Right renal cortex interstitium (tissue), 3 donors: Measurements from ENCODE around the gene TEAD1. TPM values are rescaled to one million over a fixed set of nuclear protein-coding genes. Genes with fewer than 3 reads are reported as not detected.

ENCODE experiments used
- DNase-seq, 3 donors: peaks; one replicate each; pipeline ENCODE4 v3.0.0-alpha.2; 2013; ENCODE audit warnings: low read depth in 3 of 3, low spot score in 2 of 3
- polyA plus RNA-seq, 3 donors: library from polyadenylated mRNA; unstranded; fragments of 120-200 nt; gene quantifications; one replicate each; pipeline ENCODE4 v1.2.1, GENCODE V29; 2013; ENCODE audit not compliant: insufficient read length in 3 of 3

Gene TEAD1
- polyA plus RNA-seq, 3 donors, result 79.7 to 82.7 (median 80.0) TPM

DNA sequence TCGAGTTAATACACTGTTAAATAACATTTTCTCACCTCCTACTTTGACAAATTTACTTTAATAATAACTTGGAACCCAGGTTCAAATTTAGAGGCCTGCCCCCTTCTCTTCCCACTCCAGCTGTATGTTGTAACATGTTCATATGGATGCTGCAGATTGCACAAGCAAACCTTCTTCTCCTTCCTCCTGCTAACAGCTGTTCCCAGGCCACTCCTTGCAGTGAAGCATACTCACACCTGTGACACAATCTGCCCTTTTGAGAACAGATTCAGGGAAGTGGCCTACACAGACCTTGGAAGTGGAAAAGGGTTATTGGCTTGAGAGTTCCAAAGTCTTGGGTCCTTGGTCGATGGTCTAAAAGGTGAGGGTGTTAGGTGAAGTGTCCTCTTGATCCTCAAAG, 131.9 kb downstream of the TEAD1 start:
- no peak for DNase-seq

GRCh38 chr11:12807621-12808020, 133.4 kb downstream of the TEAD1 start:
- DNase-seq, result no peak

DNA sequence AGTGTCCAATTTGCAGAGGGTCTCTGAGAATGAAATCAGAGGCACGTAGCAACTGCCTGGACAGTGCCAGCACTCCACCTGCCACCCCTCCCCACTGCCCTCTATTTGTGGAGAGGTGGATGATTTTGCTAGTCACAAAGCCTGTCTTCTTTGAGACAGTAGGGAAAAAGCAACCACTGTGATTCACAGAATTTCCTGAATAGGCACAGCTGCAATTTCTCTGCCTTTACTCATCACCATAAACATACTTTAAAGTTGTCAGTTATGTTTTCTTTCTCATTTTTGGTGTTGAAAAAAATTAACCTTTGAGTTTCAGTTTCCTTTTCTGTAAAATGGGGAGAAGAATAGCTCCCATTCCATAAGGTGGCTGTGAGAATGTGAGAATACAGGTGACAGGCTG, 134.3 kb downstream of the TEAD1 start:
- DNase-seq, result no peak

DNA sequence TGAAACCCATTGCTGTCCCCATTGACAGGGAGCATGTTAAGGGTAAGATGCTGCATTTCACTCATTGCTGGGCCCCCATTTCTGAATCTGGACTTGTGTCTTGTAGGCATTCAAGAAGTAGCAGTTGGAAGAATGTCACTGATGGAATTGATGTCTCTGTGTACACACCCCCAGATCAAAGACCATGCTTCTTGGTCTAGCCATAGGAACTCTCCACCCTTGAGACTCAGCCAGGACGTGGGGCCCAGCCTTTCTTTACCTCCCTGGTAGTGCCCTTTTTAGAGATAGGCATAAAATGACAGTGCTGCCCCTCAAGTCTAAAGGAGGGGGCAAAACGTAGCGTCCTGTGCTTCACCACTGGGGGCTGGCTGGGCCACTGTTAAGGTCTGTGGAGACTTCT, 135.1 kb downstream of the TEAD1 start:
- no peak for DNase-seq

GRCh38 chr11:12809864-12810567, 135.8 kb downstream of the TEAD1 start:
- DNase-seq, result no peak

DNA sequence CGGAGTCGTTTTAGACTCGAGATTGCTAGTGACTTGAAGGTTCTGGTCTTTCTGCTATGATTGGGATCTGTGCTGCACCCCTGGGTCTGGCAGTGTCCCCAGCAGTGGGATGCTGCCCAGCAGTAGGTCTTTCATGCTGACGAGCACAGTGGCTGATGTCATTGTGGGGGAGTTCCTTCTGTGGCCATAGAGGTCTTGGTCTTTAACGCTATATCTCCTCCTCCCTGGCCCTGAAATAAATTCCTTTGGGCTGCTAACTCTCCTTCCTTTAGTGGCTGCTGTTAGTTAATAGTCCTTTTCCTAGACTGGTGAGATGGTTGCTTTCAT, 136.3 kb downstream of the TEAD1 start:
- DNase-seq, result no peak

GRCh38 chr11:12811861-12812260, 137.6 kb downstream of the TEAD1 start:
- DNase-seq, result no peak

GRCh38 chr11:12812849-12813248, 138.6 kb downstream of the TEAD1 start:
- no peak for DNase-seq

DNA sequence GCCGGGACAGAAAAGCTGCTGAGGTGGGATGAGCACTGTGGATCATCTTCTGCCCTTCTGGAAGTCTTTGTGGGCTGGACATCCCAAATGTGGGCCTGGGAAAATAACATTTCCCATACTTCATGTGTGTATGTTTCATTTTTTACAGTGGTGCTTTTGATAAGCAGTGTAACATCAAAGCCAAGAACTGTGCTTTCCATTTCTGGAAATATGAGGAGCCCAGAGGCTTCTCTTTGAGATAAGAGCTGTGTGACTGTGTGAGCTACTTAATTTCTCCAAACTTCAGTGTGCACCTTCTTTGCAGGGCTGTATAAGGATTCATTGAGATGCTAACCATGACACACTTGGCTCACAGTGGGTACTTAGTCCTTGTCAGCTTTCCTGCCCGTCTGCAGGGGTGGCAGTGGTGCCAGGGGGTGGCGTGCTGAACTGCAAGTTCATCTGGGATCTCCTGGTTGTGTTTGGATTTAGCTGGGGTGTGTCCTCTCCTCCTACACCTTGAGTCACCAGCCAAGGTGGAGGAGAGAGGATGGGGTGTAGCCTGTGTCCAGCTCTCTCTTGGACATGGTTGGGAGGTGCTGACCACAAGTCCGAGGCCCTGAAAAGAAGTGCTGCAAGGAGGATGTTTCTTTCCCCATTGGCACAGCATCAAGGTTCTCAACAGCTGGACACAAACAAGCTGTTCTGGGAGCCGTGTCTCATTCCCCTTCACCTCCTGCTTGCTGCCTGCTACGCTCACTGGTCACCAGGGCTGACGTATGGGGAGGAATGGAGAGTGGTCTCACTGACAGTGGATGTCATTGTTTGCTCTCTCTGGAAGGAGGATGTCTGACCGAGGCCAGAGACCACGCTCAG, 139.4 kb downstream of the TEAD1 start:
- no peak for DNase-seq

- no peak for DNase-seq
Observed at GRCh38 chr11:12815129-12815480, 140.9 kb downstream of the TEAD1 start.

GRCh38 chr11:12815931-12816494, 141.8 kb downstream of the TEAD1 start:
- no peak for DNase-seq

GRCh38 chr11:12817681-12818332, 143.6 kb downstream of the TEAD1 start:
- DNase-seq, result no peak

DNA sequence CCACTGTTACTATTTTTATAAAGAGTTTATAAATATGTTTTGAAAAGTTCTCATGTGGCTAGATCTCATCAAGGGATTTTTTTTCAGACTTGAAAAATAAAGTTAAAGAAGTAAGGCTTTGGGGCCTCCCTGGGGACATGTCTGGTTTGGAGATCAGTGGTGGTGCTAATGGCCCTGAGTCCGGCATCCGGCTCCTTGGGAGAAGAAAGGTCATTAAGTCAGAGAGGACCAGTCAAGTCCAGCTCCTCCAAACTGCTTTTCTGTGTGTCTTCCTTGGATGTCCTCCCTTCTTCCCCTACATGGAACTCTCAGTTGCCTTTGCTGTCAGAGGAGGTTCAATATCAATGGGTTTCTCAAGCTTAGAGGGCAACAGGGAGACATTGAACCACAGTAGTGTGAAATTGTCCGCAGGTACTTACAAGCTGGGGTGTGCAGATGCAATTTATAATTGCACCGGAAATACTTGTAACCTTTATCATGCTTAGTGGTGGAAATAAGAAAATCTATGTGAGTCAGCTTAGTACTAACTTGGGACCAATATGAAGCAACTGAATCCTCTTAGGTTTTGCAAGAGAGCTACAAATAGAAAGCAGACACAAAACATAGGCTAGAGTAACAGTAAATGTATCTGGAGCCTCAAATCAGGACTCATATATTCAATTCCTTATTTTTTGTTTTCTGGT, 144.3 kb downstream of the TEAD1 start:
- DNase-seq, result no peak

GRCh38 chr11:12822392-12823022, 148.3 kb downstream of the TEAD1 start:
- no peak for DNase-seq

GRCh38 chr11:12824281-12825041, 150.2 kb downstream of the TEAD1 start:
- no peak for DNase-seq

DNA sequence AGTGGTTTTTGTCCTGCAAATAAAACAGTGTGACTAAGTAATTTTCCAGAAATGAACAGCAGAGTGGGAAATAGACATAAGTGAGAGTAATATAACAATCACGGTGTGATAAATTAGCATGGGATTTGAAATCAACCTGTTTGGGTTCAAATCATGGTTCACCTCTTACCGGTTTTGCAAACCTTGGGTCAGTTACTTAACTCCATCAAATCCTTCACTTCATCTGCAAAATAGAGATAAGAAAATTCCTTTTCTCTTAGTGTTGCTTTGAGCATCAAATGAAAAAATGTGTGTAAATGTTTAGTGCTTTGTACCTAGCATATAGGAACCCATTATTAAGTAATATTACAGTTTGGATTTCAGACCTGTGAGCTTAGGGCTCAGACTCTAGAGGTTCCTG, 152.2 kb downstream of the TEAD1 start:
- DNase-seq, result no peak

- no peak for DNase-seq
Observed at GRCh38 chr11:12827369-12827768, 153.1 kb downstream of the TEAD1 start.

- peak; percentile 70 to 80 (median 72) for DNase-seq
Observed at GRCh38 chr11:12827929-12828812, 153.9 kb downstream of the TEAD1 start.

DNA sequence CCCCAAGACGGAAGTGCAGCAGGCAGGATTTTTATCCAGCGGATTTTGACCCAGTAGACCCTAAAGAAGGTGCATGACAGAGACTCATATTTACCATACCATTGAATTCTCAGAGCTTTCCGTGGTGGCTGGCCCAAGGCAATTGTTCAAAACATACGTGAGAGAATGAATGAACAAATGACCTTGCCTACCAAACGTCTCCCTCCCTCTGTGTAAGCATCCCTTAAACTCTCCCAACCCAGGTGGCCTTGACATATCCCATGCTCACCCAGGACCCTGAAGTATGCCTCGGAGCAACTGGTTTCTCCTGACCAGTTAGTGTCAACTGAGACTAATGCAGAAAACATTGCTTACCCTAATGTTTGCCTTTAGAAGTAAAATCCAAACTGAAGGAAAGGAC, 154.9 kb downstream of the TEAD1 start:
- DNase-seq, result no peak
